PC-9 (cell line): Measurements from ENCODE around the gene SPRYD3.

Experiments used
- EZH2 ChIP-seq: fragments of 200-600 bp; sonication (generic); IDR thresholded peaks from 2 replicates; pipeline ENCODE4 v1.8.0; 2017; ENCODE audit warnings: antibody characterized with exemption, low read depth
- TF ChIP-seq, protein P1 (sequence below): fragments of 200-600 bp; sonication (generic); conservative IDR thresholded peaks from 2 replicates; pipeline ENCODE4 v1.6.1; 2017; ENCODE audit warnings: mixed run types, antibody characterized with exemption, mild to moderate bottlenecking, moderate library complexity

DNA sequence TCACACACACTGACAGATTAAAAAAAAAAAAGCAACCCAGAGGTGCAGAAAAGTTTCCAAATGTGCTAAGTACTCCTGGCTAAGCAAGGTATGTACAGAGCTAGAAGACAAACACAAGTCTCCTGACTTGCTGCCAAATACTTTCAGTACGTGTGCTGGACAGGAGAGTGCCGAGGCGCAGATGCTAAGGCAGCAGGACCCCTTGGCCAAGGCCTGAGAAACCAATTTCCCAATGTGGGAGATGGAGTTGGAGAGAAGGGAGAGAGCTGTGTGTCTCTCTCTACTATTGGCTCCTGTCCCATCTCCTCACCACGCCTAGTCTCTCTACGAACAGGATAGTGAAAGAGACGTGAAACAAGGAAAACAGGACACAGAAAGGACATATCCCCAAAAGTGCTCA lies 5.3 kb downstream of the SPRYD3 start:
- TF ChIP-seq, protein P1, sequence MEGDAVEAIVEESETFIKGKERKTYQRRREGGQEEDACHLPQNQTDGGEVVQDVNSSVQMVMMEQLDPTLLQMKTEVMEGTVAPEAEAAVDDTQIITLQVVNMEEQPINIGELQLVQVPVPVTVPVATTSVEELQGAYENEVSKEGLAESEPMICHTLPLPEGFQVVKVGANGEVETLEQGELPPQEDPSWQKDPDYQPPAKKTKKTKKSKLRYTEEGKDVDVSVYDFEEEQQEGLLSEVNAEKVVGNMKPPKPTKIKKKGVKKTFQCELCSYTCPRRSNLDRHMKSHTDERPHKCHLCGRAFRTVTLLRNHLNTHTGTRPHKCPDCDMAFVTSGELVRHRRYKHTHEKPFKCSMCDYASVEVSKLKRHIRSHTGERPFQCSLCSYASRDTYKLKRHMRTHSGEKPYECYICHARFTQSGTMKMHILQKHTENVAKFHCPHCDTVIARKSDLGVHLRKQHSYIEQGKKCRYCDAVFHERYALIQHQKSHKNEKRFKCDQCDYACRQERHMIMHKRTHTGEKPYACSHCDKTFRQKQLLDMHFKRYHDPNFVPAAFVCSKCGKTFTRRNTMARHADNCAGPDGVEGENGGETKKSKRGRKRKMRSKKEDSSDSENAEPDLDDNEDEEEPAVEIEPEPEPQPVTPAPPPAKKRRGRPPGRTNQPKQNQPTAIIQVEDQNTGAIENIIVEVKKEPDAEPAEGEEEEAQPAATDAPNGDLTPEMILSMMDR: no peak
- TF ChIP-seq EZH2: no peak
